ENCODE measurements around the gene C2CD5.
A peak's percentile ranks its signal among the peaks of the same experiment; 100 is the strongest.
"Not testable (repeated sequence)": the region's sequence is repeated elsewhere in the genome, so short reads cannot be mapped to it uniquely, and the experiment has no call there.

The C2CD5 gene, protein sequence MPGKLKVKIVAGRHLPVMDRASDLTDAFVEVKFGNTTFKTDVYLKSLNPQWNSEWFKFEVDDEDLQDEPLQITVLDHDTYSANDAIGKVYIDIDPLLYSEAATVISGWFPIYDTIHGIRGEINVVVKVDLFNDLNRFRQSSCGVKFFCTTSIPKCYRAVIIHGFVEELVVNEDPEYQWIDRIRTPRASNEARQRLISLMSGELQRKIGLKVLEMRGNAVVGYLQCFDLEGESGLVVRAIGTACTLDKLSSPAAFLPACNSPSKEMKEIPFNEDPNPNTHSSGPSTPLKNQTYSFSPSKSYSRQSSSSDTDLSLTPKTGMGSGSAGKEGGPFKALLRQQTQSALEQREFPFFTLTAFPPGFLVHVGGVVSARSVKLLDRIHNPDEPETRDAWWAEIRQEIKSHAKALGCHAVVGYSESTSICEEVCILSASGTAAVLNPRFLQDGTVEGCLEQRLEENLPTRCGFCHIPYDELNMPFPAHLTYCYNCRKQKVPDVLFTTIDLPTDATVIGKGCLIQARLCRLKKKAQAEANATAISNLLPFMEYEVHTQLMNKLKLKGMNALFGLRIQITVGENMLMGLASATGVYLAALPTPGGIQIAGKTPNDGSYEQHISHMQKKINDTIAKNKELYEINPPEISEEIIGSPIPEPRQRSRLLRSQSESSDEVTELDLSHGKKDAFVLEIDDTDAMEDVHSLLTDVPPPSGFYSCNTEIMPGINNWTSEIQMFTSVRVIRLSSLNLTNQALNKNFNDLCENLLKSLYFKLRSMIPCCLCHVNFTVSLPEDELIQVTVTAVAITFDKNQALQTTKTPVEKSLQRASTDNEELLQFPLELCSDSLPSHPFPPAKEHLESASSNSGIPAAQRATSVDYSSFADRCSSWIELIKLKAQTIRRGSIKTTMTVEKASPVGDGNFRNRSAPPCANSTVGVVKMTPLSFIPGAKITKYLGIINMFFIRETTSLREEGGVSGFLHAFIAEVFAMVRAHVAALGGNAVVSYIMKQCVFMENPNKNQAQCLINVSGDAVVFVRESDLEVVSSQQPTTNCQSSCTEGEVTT

DNA sequence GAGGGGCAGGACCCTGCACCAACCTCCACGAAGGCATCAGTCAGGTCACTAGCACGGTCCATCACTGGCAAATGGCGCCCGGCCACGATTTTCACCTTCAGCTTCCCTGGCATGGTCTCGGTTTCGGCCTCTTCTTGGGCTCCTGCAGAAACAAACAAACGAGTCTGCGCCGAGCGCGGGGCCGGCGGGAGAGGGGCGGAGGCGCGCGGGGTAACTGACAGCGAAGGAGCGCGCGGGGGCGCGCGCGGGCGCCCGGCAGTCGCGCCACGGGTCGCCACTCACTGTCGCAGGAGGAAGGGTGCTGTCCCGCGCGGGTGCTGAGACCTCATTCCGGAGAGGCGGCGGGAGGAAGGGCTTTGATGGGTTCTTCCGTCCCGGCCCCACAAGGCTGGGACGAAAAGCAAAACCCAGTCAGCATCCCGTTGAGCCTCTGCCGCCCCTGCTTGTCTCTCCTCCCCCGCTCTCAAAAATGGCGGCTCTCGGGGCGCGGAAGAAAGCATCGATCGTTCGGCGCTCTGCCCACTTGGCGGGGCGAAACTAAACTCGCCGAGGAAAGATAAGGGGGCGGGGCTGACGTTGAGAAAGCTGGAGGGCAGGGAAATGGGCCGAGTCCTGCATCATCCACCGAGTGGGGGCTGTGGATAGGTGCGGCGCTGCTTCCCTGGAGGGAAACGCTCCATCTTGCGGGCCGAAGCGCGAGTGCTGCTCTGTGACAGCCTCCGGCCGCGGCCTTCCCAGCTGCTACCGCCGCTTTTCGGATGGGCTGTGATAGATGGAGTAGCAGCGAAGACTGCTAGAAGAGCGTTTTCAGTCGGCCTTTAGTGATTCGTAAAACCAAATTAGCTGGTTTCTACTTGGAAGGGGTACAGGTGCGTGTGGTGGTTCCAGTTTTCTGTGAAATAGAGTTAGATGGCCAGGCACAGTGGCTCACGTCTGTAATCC, at the start of gene C2CD5:
Gene C2CD5 (minus strand): TSS at position 505 of the 942 bp plus-strand sequence. CDS start 392 bp downstream, at position 113.
- peak; percentile 84 for DNase-seq

DNA sequence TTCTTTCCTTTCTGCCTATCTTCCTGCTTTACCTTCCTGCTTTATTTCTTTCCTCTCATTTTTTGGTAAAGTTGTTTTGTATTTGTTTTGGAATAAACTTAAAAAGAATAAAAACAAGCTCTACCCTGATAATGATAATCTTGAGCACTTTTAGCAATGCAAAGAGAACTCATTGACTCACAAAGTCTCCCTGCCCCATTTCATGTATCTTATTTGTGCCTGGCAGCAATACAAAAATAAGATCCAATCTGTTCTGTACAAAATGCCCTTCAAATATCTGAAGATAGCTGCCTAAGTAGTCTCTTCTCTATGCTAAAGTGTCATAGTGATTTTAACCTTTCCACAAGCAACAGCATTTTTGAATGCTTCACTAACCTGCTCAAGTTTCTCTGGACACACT, 49.5 kb upstream of the C2CD5 start:
- DNase-seq, result no peak

DNA sequence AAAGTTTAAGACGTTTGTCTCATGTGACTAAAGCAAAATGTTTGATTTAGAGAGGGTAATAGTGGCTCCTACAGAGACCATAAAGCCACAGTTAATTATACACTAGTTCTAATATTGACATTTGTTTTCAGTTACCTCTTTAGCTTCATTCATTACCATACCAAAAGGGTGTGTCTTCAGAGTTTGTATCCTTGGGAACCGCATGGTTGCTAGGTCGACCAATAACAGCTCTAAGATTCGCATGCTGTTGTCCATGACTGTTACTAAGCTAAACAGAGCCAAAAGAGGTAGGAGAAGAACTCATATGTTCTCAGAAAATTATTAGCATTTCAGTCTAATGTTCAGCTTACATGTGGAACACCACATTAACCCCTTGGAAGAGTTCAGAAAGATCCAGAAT, 44.5 kb upstream of the C2CD5 start:
- no peak for DNase-seq

DNA sequence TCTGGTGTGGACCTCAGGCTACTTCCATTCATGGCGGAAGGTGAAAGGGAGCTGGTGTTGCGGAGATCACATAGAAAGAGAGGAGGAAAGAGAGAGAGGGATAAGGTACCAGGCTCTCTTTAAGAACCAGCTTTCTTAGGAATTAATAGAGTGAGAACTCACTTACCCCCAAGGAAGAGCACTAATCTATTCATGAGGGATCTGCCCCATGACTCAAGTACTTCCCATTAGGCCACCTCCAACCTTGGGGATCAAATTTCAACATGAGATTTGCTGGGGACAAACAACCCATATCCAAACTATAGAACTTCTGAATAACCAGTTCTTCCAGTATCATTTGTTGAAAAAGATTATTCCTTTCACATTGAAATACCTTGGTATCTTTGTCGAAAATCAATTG, 34.0 kb upstream of the C2CD5 start:
- DNase-seq, result no peak

DNA sequence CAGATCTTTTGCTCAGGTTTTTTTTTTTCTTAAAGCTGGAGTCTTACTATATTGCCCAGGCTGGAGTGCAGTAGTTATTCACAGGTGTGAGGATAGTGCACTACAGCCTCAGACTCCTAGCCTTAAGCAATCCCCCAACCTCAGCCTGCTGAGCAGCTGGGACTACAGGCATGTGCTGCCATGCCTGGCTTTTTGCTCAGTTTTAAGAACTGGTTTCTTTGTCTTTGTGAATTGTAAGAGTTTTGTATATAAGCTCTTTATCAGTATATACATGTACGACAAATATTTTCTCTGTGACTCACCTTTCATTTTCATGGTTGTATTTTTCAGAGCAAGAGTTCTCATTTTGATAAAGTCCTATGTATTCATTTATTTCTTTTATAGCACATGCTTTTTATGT, 33.3 kb upstream of the C2CD5 start:
- no peak for DNase-seq

DNA sequence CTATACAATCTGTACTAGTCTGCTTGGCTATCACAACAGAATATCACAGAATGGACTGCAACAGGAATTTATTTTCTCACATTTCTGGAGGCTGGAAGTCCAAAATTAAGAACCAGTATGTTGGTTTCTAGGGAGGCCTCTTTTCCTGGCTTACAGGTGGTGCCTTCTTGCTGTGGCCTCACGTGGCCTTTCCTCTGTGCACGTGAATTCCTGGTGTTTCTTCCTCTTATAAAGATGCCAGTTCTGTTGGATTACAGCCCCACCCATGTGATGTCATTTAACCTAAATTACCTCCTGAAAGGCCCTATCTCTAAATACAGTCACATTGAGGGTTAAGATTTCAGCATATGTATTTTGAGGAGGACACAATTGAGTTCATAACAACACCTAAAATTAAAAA, 32.1 kb upstream of the C2CD5 start:
- no peak for DNase-seq

DNA sequence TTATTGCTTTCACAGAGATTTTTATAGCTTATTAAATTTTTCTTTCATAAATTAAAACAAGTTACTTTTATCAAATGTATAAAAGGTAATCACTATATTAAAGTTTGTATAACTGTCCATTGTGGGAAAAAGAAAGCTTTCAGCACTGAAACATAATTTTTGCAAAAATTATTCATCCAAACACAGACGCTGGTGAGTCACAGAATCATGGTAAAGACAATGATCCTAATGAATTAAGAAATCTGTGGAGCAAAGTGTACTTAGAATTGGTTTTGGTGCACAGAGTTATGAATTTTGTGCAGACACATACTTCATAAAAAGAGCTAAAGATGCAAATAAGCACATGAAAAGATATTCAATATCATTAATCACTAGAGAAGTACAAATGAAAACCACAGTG, 31.7 kb upstream of the C2CD5 start:
- no peak for DNase-seq

DNA sequence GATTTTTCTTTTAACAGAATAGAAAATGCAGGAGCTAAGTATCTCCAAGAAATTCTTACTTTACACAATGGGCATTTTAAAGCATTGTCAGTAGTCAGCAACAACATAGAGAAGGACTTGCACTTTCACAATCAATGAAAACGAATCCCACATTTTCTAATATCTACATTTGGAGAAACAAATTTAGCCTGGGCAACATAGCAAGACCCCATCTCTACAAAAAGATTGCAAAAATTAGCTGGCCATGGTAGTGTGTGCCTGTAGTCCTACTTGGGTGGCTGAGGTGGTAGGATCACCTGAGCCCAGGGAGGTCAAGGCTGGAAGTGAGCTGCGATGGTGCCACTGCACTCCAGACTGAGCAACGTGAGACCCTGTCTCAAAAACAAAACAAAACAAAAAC, 30.6 kb upstream of the C2CD5 start:
- no peak for DNase-seq

DNA sequence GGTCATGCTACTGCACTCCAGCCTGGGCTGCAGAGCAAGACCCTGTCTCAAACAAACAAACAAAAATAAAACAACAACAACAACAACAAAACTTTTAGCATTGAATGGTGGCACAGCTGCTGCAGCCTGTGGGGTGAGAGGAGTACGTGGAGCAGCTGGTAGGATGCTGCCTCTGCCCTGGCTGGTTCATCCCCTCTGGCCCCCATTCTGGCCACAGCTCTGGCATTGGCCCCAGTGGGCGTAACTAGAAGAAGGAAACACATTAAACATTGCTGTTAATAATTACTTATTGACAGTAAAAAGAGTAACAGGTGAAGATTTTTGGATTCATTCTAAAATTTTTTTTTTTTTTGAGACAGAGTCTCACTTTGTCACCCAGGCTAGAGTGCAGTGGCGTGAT, 28.8 kb upstream of the C2CD5 start:
- DNase-seq, result no peak

DNA sequence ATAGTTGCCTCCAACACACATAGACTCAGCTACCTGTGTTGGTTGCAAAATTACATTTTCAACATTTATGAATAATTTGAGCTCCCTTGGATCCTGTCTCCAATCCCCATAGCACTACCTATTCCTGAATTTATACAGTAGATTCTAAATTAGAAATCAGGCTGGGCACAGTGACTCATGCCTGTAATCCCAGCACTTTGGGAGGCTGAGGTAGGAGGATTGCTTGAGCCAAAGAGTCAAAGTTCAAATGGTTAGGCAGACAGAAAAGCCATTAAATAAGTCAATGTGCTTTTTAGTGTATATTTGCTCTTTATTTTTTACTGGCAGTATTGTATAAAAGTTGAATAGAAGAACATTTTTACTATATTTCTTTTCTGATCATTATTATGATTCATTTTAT, 24.9 kb upstream of the C2CD5 start:
- no peak for DNase-seq

DNA sequence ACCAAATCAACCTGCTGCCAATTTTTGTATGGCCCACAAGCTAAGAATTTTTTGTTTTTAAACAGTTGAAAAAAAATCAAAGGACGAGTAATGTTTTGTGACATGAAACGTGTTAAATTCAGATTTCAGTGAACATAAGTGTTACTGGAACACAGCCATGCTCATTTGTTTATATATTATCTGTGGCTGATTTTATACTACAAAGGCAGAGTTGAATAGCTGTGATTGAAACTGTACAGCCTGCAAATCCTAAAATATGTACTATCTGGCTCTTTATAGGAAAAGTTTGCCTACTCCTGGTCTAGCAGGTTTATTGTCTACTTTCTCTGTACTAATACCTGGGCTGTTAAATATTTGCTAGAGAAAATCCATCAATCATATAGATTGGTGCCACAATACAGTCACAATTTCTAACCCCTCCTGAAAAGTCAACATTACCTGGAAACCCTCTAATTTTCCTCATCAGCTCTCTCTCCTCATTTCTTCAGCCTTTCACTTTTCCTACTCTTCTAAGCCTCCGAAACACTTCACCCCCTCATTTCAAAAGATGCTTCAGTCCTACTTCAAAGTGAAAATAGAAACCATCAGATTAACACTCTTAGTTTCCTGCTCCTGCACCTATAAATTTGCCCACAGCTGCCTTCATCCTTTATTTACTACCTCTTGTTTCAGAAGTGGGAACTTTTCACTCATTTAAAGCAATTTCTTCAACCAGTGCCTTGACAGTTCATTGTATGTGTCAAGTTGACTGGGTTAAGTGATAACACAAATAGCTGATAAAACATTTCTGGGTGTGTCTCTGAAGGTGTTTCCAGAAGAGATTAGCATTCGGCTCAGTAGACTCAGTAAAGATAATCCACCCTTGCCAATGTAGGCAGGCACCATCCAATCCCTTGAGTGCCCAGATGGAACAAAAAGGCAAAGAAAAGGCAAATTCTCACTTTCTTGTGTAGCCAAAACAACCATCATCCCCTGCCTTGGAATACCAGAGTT, 18.0 kb upstream of the C2CD5 start:
- DNase-seq, result no peak

DNA sequence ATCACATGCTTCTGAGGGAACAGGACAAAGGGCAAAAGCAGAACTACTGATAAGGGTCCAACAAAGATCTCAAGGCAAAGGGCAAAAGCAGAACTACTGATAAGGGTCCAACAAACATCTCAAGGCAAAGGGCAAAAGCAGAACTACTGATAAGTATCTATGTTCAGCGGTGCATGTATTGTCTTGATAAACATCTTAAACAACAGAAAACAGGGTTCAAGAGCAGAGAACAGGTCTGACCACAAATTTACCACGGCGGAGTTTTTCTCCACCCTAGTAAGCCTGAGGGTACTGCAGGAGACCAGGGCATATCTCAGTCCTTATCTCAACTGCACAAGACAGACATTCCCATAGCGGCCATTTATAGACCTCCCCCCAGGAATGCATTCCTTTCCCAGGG, 10.4 kb upstream of the C2CD5 start:
- DNase-seq, result not testable (repeated sequence)

DNA sequence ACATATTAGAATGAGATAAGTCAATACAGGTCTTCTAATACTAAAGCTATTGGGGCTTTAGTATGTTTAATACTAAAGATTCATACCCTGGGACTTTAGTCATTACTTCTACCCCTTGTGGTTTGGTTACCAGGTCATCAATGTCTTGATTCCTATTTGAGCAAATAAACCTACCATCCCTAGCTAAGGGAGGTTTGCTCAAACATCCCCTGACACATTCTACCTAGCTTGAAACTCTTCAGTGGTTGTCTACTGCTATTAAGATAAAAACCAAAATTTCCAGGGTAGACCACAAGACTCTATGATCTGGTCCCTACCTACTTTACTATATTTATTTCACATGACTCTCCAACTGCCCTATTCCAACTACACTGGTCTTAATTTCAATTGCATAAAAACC, 7.3 kb upstream of the C2CD5 start:
- DNase-seq, result no peak

DNA sequence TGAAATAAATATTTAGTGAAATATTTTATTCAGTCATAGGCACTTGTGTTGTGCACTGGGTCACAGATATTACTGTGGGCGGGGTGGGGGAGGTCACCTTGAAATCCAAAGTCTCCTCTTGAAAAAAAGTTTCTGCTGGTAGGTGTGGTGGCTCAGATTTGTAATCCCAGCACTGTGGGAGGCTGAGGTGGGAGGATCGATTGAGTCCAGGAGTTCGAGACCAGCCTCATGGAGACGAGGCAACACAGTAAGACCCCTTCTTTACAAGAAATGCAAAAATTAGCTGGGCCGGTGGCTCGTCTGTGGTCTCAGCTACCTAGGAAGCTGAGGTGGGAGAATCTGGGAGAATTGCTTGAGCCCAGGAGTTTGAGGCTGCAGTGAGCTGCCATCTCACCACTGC, 913 bp upstream of the C2CD5 start:
- no peak for DNase-seq

DNA sequence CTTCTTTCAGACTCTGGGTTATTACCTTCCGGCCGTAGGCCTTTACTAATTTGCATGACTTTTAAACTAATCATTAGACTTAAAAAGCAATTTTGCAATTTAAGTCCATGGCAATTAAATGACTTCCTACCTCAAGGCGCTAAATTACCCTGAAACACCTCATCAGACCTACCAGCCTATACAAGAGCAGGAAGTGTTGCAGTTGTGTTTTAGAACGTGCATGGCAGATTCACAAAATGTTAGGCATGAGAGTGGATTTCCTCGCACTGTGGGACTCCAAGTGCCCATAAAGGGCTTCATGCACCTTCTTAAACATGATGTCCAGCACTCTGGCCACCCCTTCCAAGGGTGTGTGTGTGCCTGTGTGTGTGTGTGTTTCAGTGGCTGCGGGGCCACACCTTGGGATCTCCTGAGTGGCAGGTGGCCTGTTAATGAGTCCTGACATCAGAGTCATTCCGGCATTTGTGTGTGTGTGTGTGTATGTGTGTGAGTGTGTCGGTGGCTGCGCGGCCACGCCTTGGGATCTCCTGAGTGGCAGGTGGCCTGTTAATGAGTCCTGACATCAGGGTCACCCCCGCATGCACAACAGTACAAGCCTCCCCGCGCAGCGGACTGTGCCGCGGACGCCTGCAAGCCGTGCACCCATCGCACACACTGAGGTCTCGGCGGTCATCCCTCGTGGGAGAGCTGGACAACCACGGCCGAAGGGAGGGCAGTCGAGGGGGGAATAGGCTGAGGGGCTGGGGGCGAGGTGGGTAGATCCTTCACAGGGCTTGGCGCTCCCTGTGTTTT, 900 bp downstream of the C2CD5 start:
- DNase-seq, result no peak

DNA sequence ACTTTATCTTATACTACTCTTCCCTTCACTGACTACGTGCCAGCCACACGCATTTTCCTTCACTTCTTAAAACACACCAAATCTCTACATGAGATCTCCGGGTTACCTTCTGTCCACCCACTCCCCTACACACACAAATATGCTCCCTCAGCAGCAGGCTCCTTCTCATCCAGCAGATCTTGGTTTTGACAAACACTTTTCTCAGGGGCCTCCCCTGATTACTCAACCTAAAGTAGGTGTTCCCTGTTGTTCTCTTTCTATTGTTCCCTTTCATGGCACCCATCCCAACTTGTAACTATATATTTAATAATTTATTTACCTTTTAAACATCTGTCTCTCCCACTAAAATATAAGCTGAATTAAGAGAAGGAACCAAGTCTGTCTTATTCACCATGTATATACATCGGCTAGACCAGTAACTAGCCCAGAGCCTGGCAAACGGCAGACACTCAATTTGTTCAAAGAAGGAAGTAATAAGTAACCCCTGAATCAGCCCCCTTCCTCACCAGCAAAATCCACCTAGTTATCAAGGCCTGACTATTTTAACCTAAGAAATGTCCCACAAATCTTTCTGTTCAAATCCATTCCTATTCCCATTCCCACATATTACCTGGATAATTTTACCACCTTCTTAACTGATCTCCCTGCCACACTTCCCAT, 2.7 kb downstream of the C2CD5 start:
- DNase-seq, result no peak

DNA sequence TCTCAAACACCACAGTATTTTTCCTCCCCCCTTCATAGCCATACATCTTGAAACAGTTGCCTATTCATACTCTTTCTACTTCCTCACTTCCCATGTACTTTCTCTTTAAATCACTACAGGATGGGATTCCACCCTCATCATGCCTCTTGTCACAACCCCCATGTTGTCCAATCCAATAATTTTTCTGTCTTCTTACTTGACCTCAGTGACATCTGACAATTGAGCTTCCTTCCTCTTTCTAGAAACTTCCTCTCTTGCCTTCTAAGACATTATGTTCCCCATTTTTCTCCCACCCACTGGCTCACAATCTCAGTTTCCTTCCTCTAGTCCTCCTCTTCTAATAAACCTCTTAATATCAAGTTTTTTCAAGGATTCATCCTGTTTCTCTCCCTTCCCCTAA, 5.3 kb downstream of the C2CD5 start:
- no peak for DNase-seq

DNA sequence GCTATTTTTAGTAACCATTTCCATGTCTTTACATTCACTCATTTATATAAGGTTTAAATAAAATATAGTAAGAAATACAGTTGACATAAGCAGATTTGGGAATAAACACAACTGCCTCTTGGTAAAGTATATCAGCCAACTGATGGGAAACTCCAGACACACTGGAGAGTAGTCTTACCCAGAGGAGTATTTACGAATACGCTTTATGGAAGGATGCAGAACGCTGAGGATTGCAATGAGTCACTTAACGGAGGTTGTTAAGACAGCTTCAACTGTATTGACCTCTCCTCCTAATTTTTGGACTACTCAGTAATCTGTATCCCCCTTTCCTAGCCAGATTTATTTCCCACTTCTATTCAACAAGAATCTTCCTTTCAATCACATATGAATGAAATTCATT, 6.0 kb downstream of the C2CD5 start:
- no peak for DNase-seq

DNA sequence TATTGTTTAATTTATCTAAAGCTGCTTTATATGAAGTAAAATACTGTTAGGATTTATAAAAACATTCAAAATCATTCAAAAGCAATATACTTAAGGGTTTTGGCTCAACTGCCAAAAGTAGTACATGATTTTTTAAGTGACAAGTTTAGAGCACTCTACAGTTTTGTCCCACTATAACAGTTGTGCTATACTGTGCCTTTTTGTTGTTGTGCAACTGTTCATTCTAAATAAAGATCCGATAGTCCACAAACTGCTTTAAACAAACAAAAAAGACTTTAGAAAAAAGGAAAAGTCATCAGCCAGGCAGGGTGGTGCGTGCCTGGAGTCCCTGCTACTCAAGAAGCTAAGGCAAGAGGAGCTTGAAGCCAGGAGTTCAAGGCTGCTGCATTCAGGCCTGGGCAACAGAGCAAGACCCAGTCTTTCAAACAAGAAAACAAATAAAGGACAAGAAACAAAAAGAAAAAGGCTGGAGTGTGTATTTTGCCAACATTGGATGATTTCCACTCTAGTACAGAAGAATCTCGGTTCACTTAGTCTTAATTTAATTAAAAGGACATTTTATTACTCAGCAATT, 7.3 kb downstream of the C2CD5 start:
- no peak for DNase-seq
